NB4 (cell line): ENCODE results near the gene RIPOR3.

ENCODE experiments used
- TF ChIP-seq, protein P1 (sequence below): IDR thresholded peaks from one replicate; pipeline ENCODE4 v1.5.1; 2012; ENCODE audit warnings: low read depth, low read length
- TF ChIP-seq, protein P2 (sequence below): IDR thresholded peaks from 2 replicates; pipeline ENCODE4 v1.6.1; 2011; ENCODE audit warnings: low read depth, low read length

DNA sequence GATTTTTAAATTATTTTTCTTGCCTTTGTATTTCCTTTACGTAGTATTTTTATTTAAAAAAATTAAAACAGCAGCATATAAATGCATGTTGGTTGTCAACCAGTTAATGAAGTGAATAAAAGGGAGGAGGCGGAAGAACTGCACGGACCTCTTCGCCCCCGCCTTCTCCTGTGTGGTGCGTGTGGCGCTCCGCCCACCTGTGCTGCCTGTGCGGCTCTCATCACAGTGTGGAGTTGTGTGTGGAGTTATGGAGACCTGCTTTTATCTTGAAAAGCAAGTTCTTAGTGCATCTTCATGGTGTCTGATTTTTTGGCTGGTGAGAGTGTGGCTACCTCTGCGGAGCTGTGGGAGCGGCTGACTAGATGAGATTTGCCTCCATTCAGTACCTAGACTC lies 122.8 kb downstream of the RIPOR3 start:
- TF ChIP-seq, protein P1, sequence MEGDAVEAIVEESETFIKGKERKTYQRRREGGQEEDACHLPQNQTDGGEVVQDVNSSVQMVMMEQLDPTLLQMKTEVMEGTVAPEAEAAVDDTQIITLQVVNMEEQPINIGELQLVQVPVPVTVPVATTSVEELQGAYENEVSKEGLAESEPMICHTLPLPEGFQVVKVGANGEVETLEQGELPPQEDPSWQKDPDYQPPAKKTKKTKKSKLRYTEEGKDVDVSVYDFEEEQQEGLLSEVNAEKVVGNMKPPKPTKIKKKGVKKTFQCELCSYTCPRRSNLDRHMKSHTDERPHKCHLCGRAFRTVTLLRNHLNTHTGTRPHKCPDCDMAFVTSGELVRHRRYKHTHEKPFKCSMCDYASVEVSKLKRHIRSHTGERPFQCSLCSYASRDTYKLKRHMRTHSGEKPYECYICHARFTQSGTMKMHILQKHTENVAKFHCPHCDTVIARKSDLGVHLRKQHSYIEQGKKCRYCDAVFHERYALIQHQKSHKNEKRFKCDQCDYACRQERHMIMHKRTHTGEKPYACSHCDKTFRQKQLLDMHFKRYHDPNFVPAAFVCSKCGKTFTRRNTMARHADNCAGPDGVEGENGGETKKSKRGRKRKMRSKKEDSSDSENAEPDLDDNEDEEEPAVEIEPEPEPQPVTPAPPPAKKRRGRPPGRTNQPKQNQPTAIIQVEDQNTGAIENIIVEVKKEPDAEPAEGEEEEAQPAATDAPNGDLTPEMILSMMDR: no peak
- TF ChIP-seq, protein P2, sequence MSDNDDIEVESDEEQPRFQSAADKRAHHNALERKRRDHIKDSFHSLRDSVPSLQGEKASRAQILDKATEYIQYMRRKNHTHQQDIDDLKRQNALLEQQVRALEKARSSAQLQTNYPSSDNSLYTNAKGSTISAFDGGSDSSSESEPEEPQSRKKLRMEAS: no peak
